ENCODE measurements around the gene INSYN2B.

- no peak for TF ChIP-seq CTCF (IDR thresholded peaks at IDR 0.05)
- no peak for TF ChIP-seq POLR2A (IDR thresholded peaks at IDR 0.05)
These were observed 75.8 kb downstream of the INSYN2B start for GRCh38 chr5:169904508-169904907.
